OCI-LY3 (cell line): ENCODE results near the gene COQ8B.

Source experiments
- CTCF ChIP-seq: fragments of 200-600, 300-600 bp; sonication (generic); IDR thresholded peaks from 2 replicates; pipeline ENCODE4 v1.5.1; 2014; ENCODE audit warnings: antibody characterized with exemption, low read length, low read depth
- EZH2phosphoT487 ChIP-seq: fragments of 200-600 bp; shearing (Covaris generic); IDR thresholded peaks from 2 replicates; pipeline ENCODE4 v1.6.1; 2018; ENCODE audit warnings: antibody characterized with exemption, mixed run types, low read depth

GRCh38 chr19:40736661-40737060, 20.0 kb upstream of the COQ8B start:
- TF ChIP-seq CTCF (no peak), EZH2phosphoT487 (no peak)
